ENCODE measurements around the gene MSI2. TPM values are rescaled to one million over a fixed set of nuclear protein-coding genes. Genes with fewer than 3 reads are reported as not detected.
A peak's percentile ranks its signal among the peaks of the same experiment; 100 is the strongest.
"Not testable (repeated sequence)": the region's sequence is repeated elsewhere in the genome, so short reads cannot be mapped to it uniquely, and the experiment has no call there.

MSI2 gene
- total and polyA plus RNA-seq, 8 donors: 35.0 to 49.5 (median 47.5) TPM

DNA sequence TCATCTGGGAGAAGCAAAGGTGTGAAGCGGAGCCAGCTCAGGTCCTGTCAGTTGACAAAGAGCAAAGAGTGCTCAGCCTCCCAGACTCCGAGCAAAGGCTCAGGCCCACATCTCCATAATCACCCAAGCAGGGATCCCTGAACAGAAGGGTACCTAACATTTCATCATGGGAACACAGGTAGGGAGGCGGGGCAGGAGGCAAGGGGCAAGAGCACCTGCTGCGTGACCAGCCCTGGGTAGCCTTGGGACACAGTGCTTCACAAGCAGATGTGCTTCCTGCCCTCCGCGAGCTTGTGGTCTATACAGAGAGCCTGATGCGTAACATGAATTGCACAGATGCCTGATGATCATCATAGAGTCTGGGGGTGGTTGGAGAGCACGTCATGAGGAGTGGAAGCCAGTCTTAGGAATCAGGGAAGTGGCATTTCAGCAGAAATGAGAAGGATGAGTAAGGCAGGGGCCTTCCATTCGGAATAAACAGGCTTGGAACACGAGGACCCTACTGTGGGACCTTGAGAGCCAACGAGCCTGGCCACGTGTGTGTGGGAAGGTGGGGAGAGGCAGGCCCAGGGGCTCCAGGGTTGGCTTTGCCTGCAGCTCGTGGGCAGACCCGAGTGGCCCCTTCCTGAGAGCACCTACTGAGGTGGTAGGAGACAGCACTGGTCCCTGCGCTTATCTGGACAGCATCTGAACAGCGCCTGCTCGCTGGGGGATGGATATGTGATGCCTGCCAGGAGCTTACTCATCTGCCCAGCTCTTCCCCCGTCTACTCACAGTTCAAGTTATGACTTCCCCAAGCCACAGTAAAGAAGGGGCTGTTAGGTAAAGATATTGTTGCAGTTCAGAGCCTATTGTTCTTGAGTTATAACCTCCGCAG, 363.0 kb downstream of the MSI2 start:
- no peak for DNase-seq
- Histone ChIP-seq H3K27ac (no peak overlapping the region), H3K4me3 (no peak overlapping the region), H3K9me3 (no peaks in the 10 kb centered on the region), H3K36me3 (no peaks in the 10 kb centered on the region), H3K27me3 (no peaks in the 10 kb centered on the region), H3K4me1 (peaks cover 0 to 22% of the 10 kb centered on the region in 2 donors)
- intact Hi-C loops (cut with DNase I): no loop called here
- TF ChIP-seq, protein P1, sequence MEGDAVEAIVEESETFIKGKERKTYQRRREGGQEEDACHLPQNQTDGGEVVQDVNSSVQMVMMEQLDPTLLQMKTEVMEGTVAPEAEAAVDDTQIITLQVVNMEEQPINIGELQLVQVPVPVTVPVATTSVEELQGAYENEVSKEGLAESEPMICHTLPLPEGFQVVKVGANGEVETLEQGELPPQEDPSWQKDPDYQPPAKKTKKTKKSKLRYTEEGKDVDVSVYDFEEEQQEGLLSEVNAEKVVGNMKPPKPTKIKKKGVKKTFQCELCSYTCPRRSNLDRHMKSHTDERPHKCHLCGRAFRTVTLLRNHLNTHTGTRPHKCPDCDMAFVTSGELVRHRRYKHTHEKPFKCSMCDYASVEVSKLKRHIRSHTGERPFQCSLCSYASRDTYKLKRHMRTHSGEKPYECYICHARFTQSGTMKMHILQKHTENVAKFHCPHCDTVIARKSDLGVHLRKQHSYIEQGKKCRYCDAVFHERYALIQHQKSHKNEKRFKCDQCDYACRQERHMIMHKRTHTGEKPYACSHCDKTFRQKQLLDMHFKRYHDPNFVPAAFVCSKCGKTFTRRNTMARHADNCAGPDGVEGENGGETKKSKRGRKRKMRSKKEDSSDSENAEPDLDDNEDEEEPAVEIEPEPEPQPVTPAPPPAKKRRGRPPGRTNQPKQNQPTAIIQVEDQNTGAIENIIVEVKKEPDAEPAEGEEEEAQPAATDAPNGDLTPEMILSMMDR (IDR thresholded peaks at IDR 0.05): no peak
- ATAC-seq: no peak

DNA sequence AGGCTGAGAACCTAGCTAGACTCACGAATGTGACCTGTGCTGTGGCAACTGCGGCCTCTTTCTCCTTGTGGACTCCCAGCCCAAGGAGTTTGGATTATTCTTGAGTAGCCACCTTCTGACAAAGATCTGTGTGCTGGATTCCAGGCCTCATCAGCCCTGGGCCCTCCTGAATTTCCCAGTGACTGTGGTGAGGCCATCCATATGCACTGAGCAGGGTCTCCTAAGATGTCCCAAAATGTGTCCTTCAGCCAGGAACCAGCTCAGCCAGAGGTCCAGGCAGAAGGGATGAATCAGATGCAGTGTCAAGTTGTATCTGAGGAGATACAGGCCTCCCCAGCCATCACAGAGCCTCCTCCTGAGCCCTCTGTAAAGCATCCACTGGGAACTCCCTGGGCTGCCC, 364.3 kb downstream of the MSI2 start:
- peaks cover 0 to 23% of the 10 kb centered on the region in 2 donors for H3K4me1 ChIP-seq
- ATAC-seq: no peak
- intact Hi-C loops (cut with DNase I): no loop called here

DNA sequence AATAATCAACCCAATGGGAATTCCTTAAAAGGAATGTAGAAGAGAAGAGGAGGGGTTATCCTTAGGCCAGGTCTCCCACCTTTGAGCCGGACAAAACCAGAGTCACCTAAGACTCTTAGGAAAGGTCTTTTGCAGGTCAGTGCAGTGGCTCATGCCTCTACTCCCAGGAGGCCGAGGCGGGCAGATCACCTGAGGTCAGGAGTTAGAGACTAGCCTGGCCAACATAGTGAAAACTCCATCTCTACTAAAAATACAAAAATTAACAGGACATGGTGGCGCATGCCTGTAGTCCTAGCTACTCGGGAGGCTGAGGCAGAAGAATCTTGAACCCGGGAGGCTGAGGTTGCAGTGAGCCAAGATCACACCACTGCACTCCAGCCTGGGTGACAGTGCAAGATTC, 365.5 kb downstream of the MSI2 start:
- DNase-seq; intact Hi-C loops (cut with DNase I); ATAC-seq: not testable (repeated sequence)

More for the DNA sequence above, 364.3 kb downstream of the MSI2 start:
- TF ChIP-seq, protein P1 (IDR thresholded peaks at IDR 0.05): no peak
- Histone ChIP-seq H3K27me3 (no peaks in the 10 kb centered on the region), H3K36me3 (no peaks in the 10 kb centered on the region), H3K4me3 (no peak overlapping the region), H3K27ac (no peak overlapping the region), H3K9me3 (no peaks in the 10 kb centered on the region)
- no peak for DNase-seq

DNA sequence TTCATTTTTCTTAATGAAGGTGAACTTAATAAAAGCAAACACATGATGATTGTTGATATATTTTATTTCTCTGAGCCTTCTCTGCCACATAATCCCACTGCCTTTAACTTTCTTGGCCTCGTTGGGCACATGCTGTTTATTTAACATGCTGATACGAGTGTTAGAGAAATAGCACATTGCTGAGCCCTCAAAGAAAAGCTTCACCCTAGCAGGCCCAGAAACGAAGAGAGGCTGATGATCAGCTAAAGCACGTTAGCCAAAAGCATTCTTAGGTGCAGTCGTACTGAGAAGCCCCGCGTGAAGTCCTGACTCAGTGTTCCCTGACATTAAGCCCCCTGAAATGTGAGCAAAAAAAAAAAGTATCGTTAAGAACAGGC, 366.0 kb downstream of the MSI2 start:
- TF ChIP-seq, protein P1 (IDR thresholded peaks at IDR 0.05): no peak
- no peak for DNase-seq
- Histone ChIP-seq H3K9me3 (no peaks in the 10 kb centered on the region), H3K36me3 (peaks cover 0 to 4% of the 10 kb centered on the region in 2 donors), H3K27ac (peak overlapping the region in 1 of 2 donors; percentile 66), H3K4me1 (peaks cover 0 to 23% of the 10 kb centered on the region in 2 donors), H3K4me3 (no peak overlapping the region), H3K27me3 (no peaks in the 10 kb centered on the region)
- intact Hi-C loops (cut with DNase I): no loop called here
- ATAC-seq: no peak

More for the DNA sequence above, 365.5 kb downstream of the MSI2 start:
- H3K27me3 ChIP-seq, H3K36me3 ChIP-seq, H3K4me3 ChIP-seq, H3K27ac ChIP-seq, H3K9me3 ChIP-seq: not testable (repeated sequence)
- H3K4me1 ChIP-seq: peaks cover 0 to 23% of the 10 kb centered on the region in 2 donors

DNA sequence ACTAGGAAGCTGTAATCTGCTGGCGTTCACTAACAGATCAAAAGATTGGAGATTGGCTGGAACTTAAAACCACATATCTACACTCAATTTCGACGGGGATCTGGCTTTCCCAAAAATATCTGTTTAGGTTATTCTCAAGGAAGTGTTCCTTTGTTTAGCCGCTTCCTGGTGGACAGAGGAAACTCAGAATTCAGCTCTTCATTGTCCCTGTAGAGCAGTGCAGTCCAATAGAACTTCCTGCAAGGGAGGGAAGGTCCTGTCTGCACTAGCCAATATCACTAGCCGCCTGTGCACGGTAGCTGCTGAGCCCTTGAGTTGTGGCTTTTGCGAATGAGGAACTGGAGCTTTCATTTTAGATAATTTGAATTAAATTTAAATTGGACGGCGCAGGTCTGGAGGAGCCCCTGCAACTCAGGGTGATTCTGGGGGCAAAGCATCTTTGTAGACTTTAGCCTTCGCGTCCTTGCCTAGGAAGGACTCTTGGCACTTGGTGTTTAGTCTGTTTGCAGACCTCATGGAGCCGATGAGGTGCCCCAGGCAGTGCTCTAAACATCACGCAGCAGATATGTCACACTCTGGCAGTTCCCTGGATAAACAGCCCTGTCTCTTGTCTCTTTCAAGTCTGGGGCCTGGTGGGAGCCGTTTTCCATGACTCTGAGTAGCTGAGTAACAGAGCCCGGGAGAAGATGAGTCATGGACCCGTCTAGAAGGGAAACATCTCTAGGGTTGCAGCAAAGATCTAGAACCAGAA, 366.5 kb downstream of the MSI2 start:
- H3K4me3 ChIP-seq: no peak overlapping the region
- peak; percentile 56 for ATAC-seq
- intact Hi-C loops (cut with DNase I): no loop called here

More for the DNA sequence above, 366.5 kb downstream of the MSI2 start:
- H3K36me3 ChIP-seq: peaks cover 0 to 4% of the 10 kb centered on the region in 2 donors
- H3K9me3 ChIP-seq: no peaks in the 10 kb centered on the region
- H3K4me1 ChIP-seq: peaks cover 0 to 23% of the 10 kb centered on the region in 2 donors
- DNase-seq: peak in 1 of 4 donors; percentile 32
- H3K27ac ChIP-seq: peak overlapping the region in 1 of 2 donors; percentile 66
- no peaks in the 10 kb centered on the region for H3K27me3 ChIP-seq
- TF ChIP-seq, protein P1 (IDR thresholded peaks at IDR 0.05): no peak

All from left lung (tissue), 10 donors.